ENCODE measurements around the gene ATP11A. TPM values are rescaled to one million over a fixed set of nuclear protein-coding genes. Genes with fewer than 3 reads are reported as not detected.
A peak's percentile ranks its signal among the peaks of the same experiment; 100 is the strongest.

The ATP11A gene
- total and polyA plus RNA-seq, 2 experiments from 2014 or later, result 12.3 to 52.6 TPM

GRCh38 chr13:112905619-112905989 is 215.8 kb downstream of the ATP11A start:
- Histone ChIP-seq H3F3A (replicated peaks; ENCODE audit: low read depth) (peaks cover 6% of the 10 kb centered on the region; the same call in 1 of the 2 replicates), H3K4me1 (ENCODE audit: insufficient read depth) (peaks cover 14% of the 10 kb centered on the region), H2AFZ (no peak overlapping the region), H3K9me2 (ENCODE audit: insufficient read depth) (no peaks in the 10 kb centered on the region), H3K79me2 (replicated peaks; ENCODE audit: insufficient read depth) (no peaks in the 10 kb centered on the region; the same call in 1 of the 2 replicates), H3K4me2 (peak overlapping the region; percentile 57), H4K20me1 (replicated peaks; ENCODE audit: insufficient read depth) (no peaks in the 10 kb centered on the region), H3K4me3 (0 out of 2 replicates have a peak overlapping the region, but pooled peaks have one; percentile 20), H3K36me3 (ENCODE audit: insufficient read depth) (peaks cover 7% of the 10 kb centered on the region; the same call in 1 of the 2 replicates), H3K27ac (ENCODE audit: low read depth) (peak overlapping the region; percentile 82), H3K27me3 (ENCODE audit: insufficient read depth) (no peaks in the 10 kb centered on the region)
- peaks cover 37% of the 10 kb centered on the region for H3K9me3 Mint-ChIP-seq
- ATAC-seq (no peak), DNase-seq (ENCODE audit: low spot score) (no peak)
- no peak overlapping the region for H3K4me3 Mint-ChIP-seq
- peak overlapping the region; percentile 98 for H3K27ac Mint-ChIP-seq
- H3K27me3 Mint-ChIP-seq (ENCODE audit: insufficient read depth, low read depth, poor library complexity), result peaks cover 18% of the 10 kb centered on the region
- TF ChIP-seq, protein P1, sequence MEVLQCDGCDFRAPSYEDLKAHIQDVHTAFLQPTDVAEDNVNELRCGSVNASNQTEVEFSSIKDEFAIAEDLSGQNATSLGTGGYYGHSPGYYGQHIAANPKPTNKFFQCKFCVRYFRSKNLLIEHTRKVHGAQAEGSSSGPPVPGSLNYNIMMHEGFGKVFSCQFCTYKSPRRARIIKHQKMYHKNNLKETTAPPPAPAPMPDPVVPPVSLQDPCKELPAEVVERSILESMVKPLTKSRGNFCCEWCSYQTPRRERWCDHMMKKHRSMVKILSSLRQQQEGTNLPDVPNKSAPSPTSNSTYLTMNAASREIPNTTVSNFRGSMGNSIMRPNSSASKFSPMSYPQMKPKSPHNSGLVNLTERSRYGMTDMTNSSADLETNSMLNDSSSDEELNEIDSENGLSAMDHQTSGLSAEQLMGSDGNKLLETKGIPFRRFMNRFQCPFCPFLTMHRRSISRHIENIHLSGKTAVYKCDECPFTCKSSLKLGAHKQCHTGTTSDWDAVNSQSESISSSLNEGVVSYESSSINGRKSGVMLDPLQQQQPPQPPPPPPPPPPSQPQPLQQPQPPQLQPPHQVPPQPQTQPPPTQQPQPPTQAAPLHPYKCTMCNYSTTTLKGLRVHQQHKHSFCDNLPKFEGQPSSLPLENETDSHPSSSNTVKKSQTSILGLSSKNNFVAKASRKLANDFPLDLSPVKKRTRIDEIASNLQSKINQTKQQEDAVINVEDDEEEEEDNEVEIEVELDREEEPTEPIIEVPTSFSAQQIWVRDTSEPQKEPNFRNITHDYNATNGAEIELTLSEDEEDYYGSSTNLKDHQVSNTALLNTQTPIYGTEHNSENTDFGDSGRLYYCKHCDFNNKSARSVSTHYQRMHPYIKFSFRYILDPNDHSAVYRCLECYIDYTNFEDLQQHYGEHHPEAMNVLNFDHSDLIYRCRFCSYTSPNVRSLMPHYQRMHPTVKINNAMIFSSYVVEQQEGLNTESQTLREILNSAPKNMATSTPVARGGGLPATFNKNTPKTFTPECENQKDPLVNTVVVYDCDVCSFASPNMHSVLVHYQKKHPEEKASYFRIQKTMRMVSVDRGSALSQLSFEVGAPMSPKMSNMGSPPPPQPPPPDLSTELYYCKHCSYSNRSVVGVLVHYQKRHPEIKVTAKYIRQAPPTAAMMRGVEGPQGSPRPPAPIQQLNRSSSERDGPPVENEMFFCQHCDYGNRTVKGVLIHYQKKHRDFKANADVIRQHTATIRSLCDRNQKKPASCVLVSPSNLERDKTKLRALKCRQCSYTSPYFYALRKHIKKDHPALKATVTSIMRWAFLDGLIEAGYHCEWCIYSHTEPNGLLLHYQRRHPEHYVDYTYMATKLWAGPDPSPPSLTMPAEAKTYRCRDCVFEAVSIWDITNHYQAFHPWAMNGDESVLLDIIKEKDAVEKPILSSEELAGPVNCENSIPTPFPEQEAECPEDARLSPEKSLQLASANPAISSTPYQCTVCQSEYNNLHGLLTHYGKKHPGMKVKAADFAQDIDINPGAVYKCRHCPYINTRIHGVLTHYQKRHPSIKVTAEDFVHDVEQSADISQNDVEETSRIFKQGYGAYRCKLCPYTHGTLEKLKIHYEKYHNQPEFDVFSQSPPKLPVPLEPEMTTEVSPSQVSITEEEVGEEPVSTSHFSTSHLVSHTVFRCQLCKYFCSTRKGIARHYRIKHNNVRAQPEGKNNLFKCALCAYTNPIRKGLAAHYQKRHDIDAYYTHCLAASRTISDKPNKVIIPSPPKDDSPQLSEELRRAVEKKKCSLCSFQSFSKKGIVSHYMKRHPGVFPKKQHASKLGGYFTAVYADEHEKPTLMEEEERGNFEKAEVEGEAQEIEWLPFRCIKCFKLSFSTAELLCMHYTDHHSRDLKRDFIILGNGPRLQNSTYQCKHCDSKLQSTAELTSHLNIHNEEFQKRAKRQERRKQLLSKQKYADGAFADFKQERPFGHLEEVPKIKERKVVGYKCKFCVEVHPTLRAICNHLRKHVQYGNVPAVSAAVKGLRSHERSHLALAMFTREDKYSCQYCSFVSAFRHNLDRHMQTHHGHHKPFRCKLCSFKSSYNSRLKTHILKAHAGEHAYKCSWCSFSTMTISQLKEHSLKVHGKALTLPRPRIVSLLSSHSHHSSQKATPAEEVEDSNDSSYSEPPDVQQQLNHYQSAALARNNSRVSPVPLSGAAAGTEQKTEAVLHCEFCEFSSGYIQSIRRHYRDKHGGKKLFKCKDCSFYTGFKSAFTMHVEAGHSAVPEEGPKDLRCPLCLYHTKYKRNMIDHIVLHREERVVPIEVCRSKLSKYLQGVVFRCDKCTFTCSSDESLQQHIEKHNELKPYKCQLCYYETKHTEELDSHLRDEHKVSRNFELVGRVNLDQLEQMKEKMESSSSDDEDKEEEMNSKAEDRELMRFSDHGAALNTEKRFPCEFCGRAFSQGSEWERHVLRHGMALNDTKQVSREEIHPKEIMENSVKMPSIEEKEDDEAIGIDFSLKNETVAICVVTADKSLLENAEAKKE (CRISPR knock-in tag; IDR thresholded peaks at IDR 0.05), result no peak
- no peak for TF ChIP-seq ZNF114 (CRISPR knock-in tag; IDR thresholded peaks at IDR 0.05)
- H3K36me3 Mint-ChIP-seq (ENCODE audit: low read depth), result peaks cover 53% of the 10 kb centered on the region
- peaks cover 62% of the 10 kb centered on the region for H3K4me1 Mint-ChIP-seq

- H4K20me1 ChIP-seq (replicated peaks; ENCODE audit: insufficient read depth), result no peaks in the 10 kb centered on the region
- peak overlapping the region; percentile 57 for H3K4me2 ChIP-seq
- peaks cover 61% of the 10 kb centered on the region for H3K4me1 Mint-ChIP-seq
- no peak overlapping the region; the same call in 2 of the 3 replicates for H3K4me3 Mint-ChIP-seq
- H3K36me3 ChIP-seq (ENCODE audit: insufficient read depth), result peaks cover 7% of the 10 kb centered on the region; the same call in 1 of the 2 replicates
- H3K4me3 ChIP-seq, result 0 out of 2 replicates have a peak overlapping the region, but pooled peaks have one; percentile 20
- peaks cover 53% of the 10 kb centered on the region for H3K36me3 Mint-ChIP-seq (ENCODE audit: low read depth)
- peaks cover 6% of the 10 kb centered on the region; the same call in 1 of the 2 replicates for H3F3A ChIP-seq (replicated peaks; ENCODE audit: low read depth)
- DNase-seq (ENCODE audit: low spot score) (peak; percentile 77), ATAC-seq (peak; percentile 90)
- TF ChIP-seq, protein P1 (CRISPR knock-in tag; IDR thresholded peaks at IDR 0.05), result peak; percentile 26; the same call in 1 of the 2 replicates
- TF ChIP-seq JUNB (IDR thresholded peaks at IDR 0.05; ENCODE audit: unreplicated experiment), result no peak
- peak; percentile 20; the same call in 1 of the 2 replicates for TF ChIP-seq POLR2AphosphoS5 (IDR thresholded peaks at IDR 0.05; ENCODE audit: low read depth)
- H2AFZ ChIP-seq, result no peak overlapping the region
- H3K79me2 ChIP-seq (replicated peaks; ENCODE audit: insufficient read depth), result no peaks in the 10 kb centered on the region; the same call in 1 of the 2 replicates
- H3K9me2 ChIP-seq (ENCODE audit: insufficient read depth), result no peaks in the 10 kb centered on the region
- H3K9me3 Mint-ChIP-seq, result peaks cover 37% of the 10 kb centered on the region
- peaks cover 17% of the 10 kb centered on the region for H3K27me3 Mint-ChIP-seq (ENCODE audit: insufficient read depth, low read depth, poor library complexity)
- peaks cover 9% of the 10 kb centered on the region for H3K4me1 ChIP-seq (ENCODE audit: insufficient read depth)
- H3K27me3 ChIP-seq (ENCODE audit: insufficient read depth), result no peaks in the 10 kb centered on the region
- peak overlapping the region; percentile 82 for H3K27ac ChIP-seq (ENCODE audit: low read depth)
- H3K27ac Mint-ChIP-seq, result peak overlapping the region; percentile 98
These were observed 216.3 kb downstream of the ATP11A start for GRCh38 chr13:112905990-112906641.

Measured in GM23338 (cell line).